Progenitor cell of endocrine pancreas (in vitro differentiated cells): ENCODE data around the gene PAM. TPM values are rescaled to one million over a fixed set of nuclear protein-coding genes. Genes with fewer than 3 reads are reported as not detected.

Experiments used
- DNase-seq: peaks from one replicate; pipeline ENCODE4 v3.0.0; 2021; ENCODE audit warnings: low spot score; ENCODE audit not compliant: unreplicated experiment
- H3K27ac Mint-ChIP-seq: 2 replicates; pipeline ENCODE4 v1.8.0; 2021; ENCODE audit warnings: mild to moderate bottlenecking, moderate library complexity, mixed read lengths
- H3K27me3 Mint-ChIP-seq: 2 replicates; pipeline ENCODE4 v1.8.0; 2021; ENCODE audit warnings: mixed read lengths
- H3K36me3 Mint-ChIP-seq: 2 replicates; pipeline ENCODE4 v1.8.0; 2022; ENCODE audit warnings: mixed read lengths; ENCODE audit not compliant: insufficient read depth
- H3K4me1 Mint-ChIP-seq: 2 replicates; pipeline ENCODE4 v1.8.0; 2021; ENCODE audit warnings: low read depth, mixed read lengths
- H3K4me3 Mint-ChIP-seq: 2 replicates; pipeline ENCODE4 v1.8.0; 2021; ENCODE audit warnings: low read depth, mild to moderate bottlenecking, moderate library complexity, mixed read lengths
- H3K9me3 Mint-ChIP-seq: 2 replicates; pipeline ENCODE4 v1.8.0; 2021; ENCODE audit warnings: low read depth, mixed read lengths
- total RNA-seq: library from RNA; stranded (reverse); gene quantifications from 2 replicates; pipeline ENCODE4 v1.2.1, GENCODE V29; 2021
- TF ChIP-seq, protein P1 (sequence below): fragments of 200-600 bp; sonication (generic); IDR thresholded peaks from one replicate; pipeline ENCODE4 v1.5.0; 2021; ENCODE audit warnings: antibody characterized with exemption, mild to moderate bottlenecking; ENCODE audit not compliant: unreplicated experiment

PAM gene
- total RNA-seq, 1 donor from 2014 or later, result 111 TPM

DNA sequence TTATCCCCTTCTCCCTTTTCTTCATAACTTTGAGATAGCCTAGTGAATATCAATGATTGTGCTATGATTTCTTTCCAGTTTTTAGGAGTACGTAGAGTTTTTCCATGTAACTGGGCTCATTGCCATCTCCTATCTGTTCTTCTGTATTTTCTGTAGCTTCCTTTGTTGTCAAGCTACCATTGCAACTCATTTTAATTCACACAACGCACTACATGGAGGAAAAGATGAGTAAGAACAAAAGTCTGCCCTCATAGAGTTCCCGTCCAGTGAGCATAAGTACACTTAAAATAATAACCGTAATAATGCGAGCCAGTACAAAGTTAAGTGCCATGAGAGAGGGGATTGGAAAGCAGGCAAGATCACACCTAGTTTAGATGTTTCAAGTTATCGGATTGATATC lies 177.7 kb downstream of the PAM start:
- H3K4me3 Mint-ChIP-seq, result no peak overlapping the region
- no peak for DNase-seq
- no peaks in the 10 kb centered on the region for H3K4me1 Mint-ChIP-seq
- H3K9me3 Mint-ChIP-seq, result no peaks in the 10 kb centered on the region
- H3K36me3 Mint-ChIP-seq, result no peaks in the 10 kb centered on the region
- H3K27ac Mint-ChIP-seq, result no peak overlapping the region
- no peaks in the 10 kb centered on the region for H3K27me3 Mint-ChIP-seq
- TF ChIP-seq, protein P1, sequence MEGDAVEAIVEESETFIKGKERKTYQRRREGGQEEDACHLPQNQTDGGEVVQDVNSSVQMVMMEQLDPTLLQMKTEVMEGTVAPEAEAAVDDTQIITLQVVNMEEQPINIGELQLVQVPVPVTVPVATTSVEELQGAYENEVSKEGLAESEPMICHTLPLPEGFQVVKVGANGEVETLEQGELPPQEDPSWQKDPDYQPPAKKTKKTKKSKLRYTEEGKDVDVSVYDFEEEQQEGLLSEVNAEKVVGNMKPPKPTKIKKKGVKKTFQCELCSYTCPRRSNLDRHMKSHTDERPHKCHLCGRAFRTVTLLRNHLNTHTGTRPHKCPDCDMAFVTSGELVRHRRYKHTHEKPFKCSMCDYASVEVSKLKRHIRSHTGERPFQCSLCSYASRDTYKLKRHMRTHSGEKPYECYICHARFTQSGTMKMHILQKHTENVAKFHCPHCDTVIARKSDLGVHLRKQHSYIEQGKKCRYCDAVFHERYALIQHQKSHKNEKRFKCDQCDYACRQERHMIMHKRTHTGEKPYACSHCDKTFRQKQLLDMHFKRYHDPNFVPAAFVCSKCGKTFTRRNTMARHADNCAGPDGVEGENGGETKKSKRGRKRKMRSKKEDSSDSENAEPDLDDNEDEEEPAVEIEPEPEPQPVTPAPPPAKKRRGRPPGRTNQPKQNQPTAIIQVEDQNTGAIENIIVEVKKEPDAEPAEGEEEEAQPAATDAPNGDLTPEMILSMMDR, result no peak

DNA sequence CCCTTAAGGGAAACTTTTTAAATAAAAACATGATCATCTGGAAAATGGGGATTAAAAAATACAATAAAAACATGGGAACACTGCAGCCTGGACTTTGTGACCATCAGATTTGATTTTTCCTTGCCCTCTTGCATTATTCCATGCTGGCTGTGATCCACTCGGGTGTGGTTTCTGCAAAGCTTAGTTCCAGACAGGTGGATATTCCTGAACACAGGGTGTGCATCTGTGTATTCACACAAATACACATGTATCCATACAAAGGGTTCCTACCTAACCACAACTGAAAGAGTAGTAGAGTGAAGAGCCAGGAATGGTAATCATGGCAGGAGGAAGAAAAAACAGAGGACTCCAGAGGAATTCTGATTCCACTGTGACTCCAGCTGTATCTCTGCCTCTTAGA lies 178.2 kb downstream of the PAM start:
- H3K4me3 Mint-ChIP-seq, result no peak overlapping the region
- no peak overlapping the region for H3K27ac Mint-ChIP-seq
- TF ChIP-seq, protein P1, result no peak
- DNase-seq, result no peak
- H3K36me3 Mint-ChIP-seq, result no peaks in the 10 kb centered on the region
- no peaks in the 10 kb centered on the region for H3K9me3 Mint-ChIP-seq
- H3K4me1 Mint-ChIP-seq, result no peaks in the 10 kb centered on the region
- H3K27me3 Mint-ChIP-seq, result no peaks in the 10 kb centered on the region

DNA sequence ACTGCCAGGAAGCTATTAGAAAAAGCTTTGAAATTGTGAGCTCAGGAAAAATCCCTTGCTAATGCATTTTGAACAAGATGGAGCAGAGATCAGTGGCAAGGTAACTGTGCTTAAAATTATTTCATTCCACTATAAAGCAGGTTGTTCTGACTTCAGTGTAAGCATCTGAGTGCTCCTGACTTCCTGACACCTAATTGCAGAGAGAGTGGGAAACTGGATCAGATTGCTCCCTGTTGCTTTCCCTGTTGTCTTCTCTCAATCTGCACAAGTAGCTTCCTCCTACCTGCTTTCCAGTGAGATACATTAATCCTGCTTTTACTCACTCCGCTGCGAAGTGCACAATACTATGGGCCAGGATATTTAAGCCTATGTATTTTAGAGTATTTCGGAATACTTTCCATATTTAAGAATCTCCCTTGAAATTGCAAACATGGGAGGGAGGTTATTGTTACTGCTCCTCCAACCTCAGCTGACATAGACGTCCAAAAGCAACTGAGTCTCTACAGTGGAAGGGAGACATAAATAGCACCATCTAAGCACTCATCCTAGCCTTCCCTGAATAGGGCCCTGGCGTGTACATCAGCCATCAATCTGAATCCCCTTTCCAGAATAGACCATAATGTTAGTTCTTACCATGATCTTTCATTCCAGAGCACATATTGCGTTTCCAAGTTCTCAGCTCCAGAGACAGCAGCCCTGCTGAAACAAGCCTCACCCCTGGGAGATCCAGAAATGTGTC lies 178.8 kb downstream of the PAM start:
- TF ChIP-seq, protein P1, result no peak
- Mint-ChIP-seq H3K4me3 (no peak overlapping the region), H3K4me1 (peaks cover 2% of the 10 kb centered on the region), H3K9me3 (no peaks in the 10 kb centered on the region), H3K36me3 (no peaks in the 10 kb centered on the region), H3K27ac (no peak overlapping the region), H3K27me3 (no peaks in the 10 kb centered on the region)
- no peak for DNase-seq

DNA sequence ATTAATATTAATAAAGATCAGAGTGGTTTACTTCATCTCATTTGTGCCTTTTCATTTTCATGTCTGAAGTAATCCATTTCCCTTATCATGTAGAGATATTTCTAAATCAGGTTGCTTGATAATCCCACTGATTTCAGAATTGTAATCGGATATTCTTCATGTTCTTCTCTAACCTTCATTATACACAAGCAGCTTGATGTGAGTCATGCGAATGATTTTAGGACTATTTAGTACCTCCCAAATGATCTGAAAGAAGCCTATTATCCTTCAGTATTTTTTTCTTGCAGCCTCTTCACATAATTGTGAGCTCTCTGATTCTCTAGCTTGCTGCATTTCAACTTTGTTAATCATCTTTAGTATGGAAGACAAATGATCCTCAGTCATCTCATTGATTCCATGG lies 182.8 kb downstream of the PAM start:
- Mint-ChIP-seq H3K4me3 (no peak overlapping the region), H3K9me3 (no peaks in the 10 kb centered on the region), H3K27me3 (no peaks in the 10 kb centered on the region), H3K4me1 (peaks cover 2% of the 10 kb centered on the region), H3K36me3 (no peaks in the 10 kb centered on the region), H3K27ac (no peak overlapping the region)
- TF ChIP-seq, protein P1, result no peak
- no peak for DNase-seq

DNA sequence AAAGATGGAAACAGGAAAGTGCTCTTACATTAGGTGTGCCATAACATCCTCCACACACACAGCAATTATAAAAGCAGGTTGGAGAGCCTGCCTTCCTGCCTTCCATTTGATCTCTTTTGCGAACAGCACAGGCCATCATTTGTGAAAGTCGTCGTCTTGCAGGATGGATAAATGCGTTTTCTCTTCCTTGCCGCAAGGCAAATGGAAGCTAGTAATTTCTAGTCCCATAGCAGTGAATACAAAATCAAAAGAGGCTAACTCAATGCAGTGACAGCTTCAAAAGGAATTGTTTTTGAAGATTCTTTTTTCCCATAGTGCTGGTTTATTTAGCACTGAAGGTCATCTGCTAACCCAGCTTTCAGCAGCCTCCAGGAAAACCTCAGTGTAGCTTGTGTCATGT lies 186.0 kb downstream of the PAM start:
- Mint-ChIP-seq H3K27ac (no peak overlapping the region), H3K9me3 (no peaks in the 10 kb centered on the region), H3K4me1 (peaks cover 2% of the 10 kb centered on the region), H3K36me3 (no peaks in the 10 kb centered on the region), H3K4me3 (no peak overlapping the region), H3K27me3 (no peaks in the 10 kb centered on the region)
- no peak for DNase-seq
- TF ChIP-seq, protein P1, result no peak
